Nephron progenitor cell (in vitro differentiated cells): Measurements from ENCODE around the gene KMT5B.

ENCODE experiments used
- DNase-seq: peaks from one replicate; pipeline ENCODE4 v3.0.0; 2021
- H3K27ac Mint-ChIP-seq: 2 replicates; pipeline ENCODE4 v1.8.0; 2021; ENCODE audit warnings: mild to moderate bottlenecking, moderate library complexity, mixed read lengths
- H3K27me3 Mint-ChIP-seq: 2 replicates; pipeline ENCODE4 v1.8.0; 2021; ENCODE audit warnings: mild to moderate bottlenecking, low read depth, mixed read lengths; ENCODE audit not compliant: poor library complexity
- H3K36me3 Mint-ChIP-seq: 2 replicates; pipeline ENCODE4 v1.8.0; 2021; ENCODE audit warnings: low read depth, mixed read lengths
- H3K4me1 Mint-ChIP-seq: 2 replicates; pipeline ENCODE4 v1.8.0; 2021; ENCODE audit warnings: mixed read lengths
- H3K4me3 Mint-ChIP-seq: 2 replicates; pipeline ENCODE4 v1.8.0; 2021; ENCODE audit warnings: mild to moderate bottlenecking, moderate library complexity, mixed read lengths
- H3K9me3 Mint-ChIP-seq: 2 replicates; pipeline ENCODE4 v1.8.0; 2021; ENCODE audit warnings: mild to moderate bottlenecking, moderate library complexity, mixed read lengths
- CTCF ChIP-seq: fragments of 200-600 bp; sonication (generic); IDR thresholded peaks from 2 replicates; pipeline ENCODE4 v1.5.0; 2021; ENCODE audit warnings: antibody characterized with exemption

KMT5B gene

GRCh38 chr11:68146704-68147474 is 66.2 kb downstream of the KMT5B start:
- no peaks in the 10 kb centered on the region for H3K9me3 Mint-ChIP-seq
- peaks cover 7% of the 10 kb centered on the region for H3K27me3 Mint-ChIP-seq
- no peaks in the 10 kb centered on the region for H3K36me3 Mint-ChIP-seq
- no peak overlapping the region for H3K27ac Mint-ChIP-seq
- peaks cover 15% of the 10 kb centered on the region for H3K4me1 Mint-ChIP-seq
- TF ChIP-seq CTCF, result no peak
- H3K4me3 Mint-ChIP-seq, result no peak overlapping the region
- DNase-seq, result no peak

GRCh38 chr11:68146010-68146540 is 67.0 kb downstream of the KMT5B start:
- no peaks in the 10 kb centered on the region for H3K36me3 Mint-ChIP-seq
- no peak overlapping the region for H3K4me3 Mint-ChIP-seq
- H3K27me3 Mint-ChIP-seq, result peaks cover 7% of the 10 kb centered on the region
- H3K4me1 Mint-ChIP-seq, result peaks cover 15% of the 10 kb centered on the region
- H3K27ac Mint-ChIP-seq, result no peak overlapping the region
- no peak for DNase-seq
- no peaks in the 10 kb centered on the region for H3K9me3 Mint-ChIP-seq
- no peak for TF ChIP-seq CTCF

- Mint-ChIP-seq H3K27me3 (peaks cover 7% of the 10 kb centered on the region), H3K27ac (no peak overlapping the region), H3K9me3 (no peaks in the 10 kb centered on the region), H3K4me3 (no peak overlapping the region), H3K4me1 (peaks cover 18% of the 10 kb centered on the region), H3K36me3 (no peaks in the 10 kb centered on the region)
- TF ChIP-seq CTCF, result no peak
- DNase-seq, result no peak
Observed at GRCh38 chr11:68145120-68145866, 67.8 kb downstream of the KMT5B start.

GRCh38 chr11:68143310-68143689 is 69.8 kb downstream of the KMT5B start:
- DNase-seq, result no peak
- peaks cover 20% of the 10 kb centered on the region for H3K4me1 Mint-ChIP-seq
- H3K36me3 Mint-ChIP-seq, result no peaks in the 10 kb centered on the region
- no peaks in the 10 kb centered on the region for H3K9me3 Mint-ChIP-seq
- H3K27ac Mint-ChIP-seq, result no peak overlapping the region
- H3K4me3 Mint-ChIP-seq, result no peak overlapping the region
- TF ChIP-seq CTCF, result no peak
- H3K27me3 Mint-ChIP-seq, result peaks cover 3% of the 10 kb centered on the region

GRCh38 chr11:68142441-68143309 is 70.4 kb downstream of the KMT5B start:
- Mint-ChIP-seq H3K4me3 (no peak overlapping the region), H3K27me3 (peaks cover 3% of the 10 kb centered on the region), H3K4me1 (peaks cover 16% of the 10 kb centered on the region), H3K36me3 (no peaks in the 10 kb centered on the region), H3K27ac (no peak overlapping the region), H3K9me3 (peaks cover 2% of the 10 kb centered on the region)
- DNase-seq, result no peak
- TF ChIP-seq CTCF, result no peak
